Neural cell (in vitro differentiated cells): Measurements from ENCODE around the gene GSG1L.

Source experiments
- CTCF ChIP-seq: fragments of 450-650 bp; IDR thresholded peaks from 2 replicates; pipeline ENCODE4 v1.5.1; 2014; ENCODE audit warnings: antibody characterized with exemption, mild to moderate bottlenecking, moderate library complexity; ENCODE audit not compliant: poor library complexity, severe bottlenecking
- MXI1 ChIP-seq: fragments of 450-650 bp; conservative IDR thresholded peaks from 2 replicates; pipeline ENCODE4 v1.6.1; 2014; ENCODE audit warnings: antibody characterized with exemption, mild to moderate bottlenecking; ENCODE audit not compliant: poor library complexity, severe bottlenecking
- RAD21 ChIP-seq: fragments of 450-650 bp; conservative IDR thresholded peaks from 2 replicates; pipeline ENCODE4 v1.6.1; 2014; ENCODE audit warnings: antibody characterized with exemption, mild to moderate bottlenecking, moderate library complexity
- REST ChIP-seq: IDR thresholded peaks from 2 replicates; pipeline ENCODE4 v1.6.1; 2012; ENCODE audit warnings: borderline replicate concordance

- TF ChIP-seq CTCF (no peak), REST (no peak), MXI1 (no peak), RAD21 (no peak)
These were observed 59.6 kb downstream of the GSG1L start for GRCh38 chr16:28003923-28004322.
